Stomach (tissue), 4 donors: ENCODE results near the gene MAST2.

Experiments
- POLR2A ChIP-seq, 4 donors: fragments of 450-650 bp; IDR thresholded peaks; one replicate each; pipeline ENCODE4 v1.6.1; 2016; ENCODE audit warnings: antibody characterized with exemption in 4 of 4, control low read depth in 2 of 4, mild to moderate bottlenecking in 1 of 4, moderate library complexity in 1 of 4
- TF ChIP-seq, protein P1 (sequence below), 7 experiments: fragments of 450-650 bp in 4 of 7; fragments of 200-600 bp in 3 of 7; sonication (generic) in 3 of 7; IDR thresholded peaks; one replicate each; pipeline ENCODE4 v1.5.1; 2016 to 2019; ENCODE audit warnings: antibody characterized with exemption in 7 of 7, control low read depth in 2 of 7, mild to moderate bottlenecking in 1 of 7

GRCh38 chr1:45765999-45766792, 37.2 kb upstream of the MAST2 start:
- TF ChIP-seq POLR2A (IDR thresholded peaks at IDR 0.05), result no peak
- TF ChIP-seq, protein P1, sequence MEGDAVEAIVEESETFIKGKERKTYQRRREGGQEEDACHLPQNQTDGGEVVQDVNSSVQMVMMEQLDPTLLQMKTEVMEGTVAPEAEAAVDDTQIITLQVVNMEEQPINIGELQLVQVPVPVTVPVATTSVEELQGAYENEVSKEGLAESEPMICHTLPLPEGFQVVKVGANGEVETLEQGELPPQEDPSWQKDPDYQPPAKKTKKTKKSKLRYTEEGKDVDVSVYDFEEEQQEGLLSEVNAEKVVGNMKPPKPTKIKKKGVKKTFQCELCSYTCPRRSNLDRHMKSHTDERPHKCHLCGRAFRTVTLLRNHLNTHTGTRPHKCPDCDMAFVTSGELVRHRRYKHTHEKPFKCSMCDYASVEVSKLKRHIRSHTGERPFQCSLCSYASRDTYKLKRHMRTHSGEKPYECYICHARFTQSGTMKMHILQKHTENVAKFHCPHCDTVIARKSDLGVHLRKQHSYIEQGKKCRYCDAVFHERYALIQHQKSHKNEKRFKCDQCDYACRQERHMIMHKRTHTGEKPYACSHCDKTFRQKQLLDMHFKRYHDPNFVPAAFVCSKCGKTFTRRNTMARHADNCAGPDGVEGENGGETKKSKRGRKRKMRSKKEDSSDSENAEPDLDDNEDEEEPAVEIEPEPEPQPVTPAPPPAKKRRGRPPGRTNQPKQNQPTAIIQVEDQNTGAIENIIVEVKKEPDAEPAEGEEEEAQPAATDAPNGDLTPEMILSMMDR (IDR thresholded peaks at IDR 0.05), result no peak
